HepG2 (cell line): Measurements from ENCODE around the gene ENTPD6. TPM values are rescaled to one million over a fixed set of nuclear protein-coding genes. Genes with fewer than 3 reads are reported as not detected.

Experiments used
- AGO1 ChIP-seq: fragments of 200-400 bp; formaldehyde crosslinking; IDR thresholded peaks from 2 replicates; pipeline ENCODE4 v1.6.1; 2017; ENCODE audit warnings: mild to moderate bottlenecking, low read depth, low read length, moderate library complexity; ENCODE audit not compliant: poor library complexity, severe bottlenecking
- BRD4 ChIP-seq: sonication (generic); formaldehyde crosslinking; IDR thresholded peaks from 2 replicates; pipeline ENCODE4 v1.4.0; 2020; ENCODE audit warnings: missing genetic modification reagents
- IRF2 ChIP-seq: IDR thresholded peaks from 2 replicates; pipeline ENCODE4 v1.6.1; 2018; ENCODE audit warnings: missing genetic modification reagents, missing compliant biosample characterization
- KLF13 ChIP-seq: sonication (generic); formaldehyde crosslinking; IDR thresholded peaks from 2 replicates; pipeline ENCODE4 v1.4.0; 2020; ENCODE audit warnings: mild to moderate bottlenecking, missing genetic modification reagents
- MXD4 ChIP-seq: IDR thresholded peaks from 2 replicates; pipeline ENCODE4 v1.6.1; 2016; ENCODE audit warnings: mild to moderate bottlenecking, missing biosample characterization, missing genetic modification reagents
- NR1H2 ChIP-seq: sonication (generic); formaldehyde crosslinking; IDR thresholded peaks from 2 replicates; pipeline ENCODE4 v1.8.1; 2022; ENCODE audit warnings: low read depth, missing genetic modification reagents, borderline replicate concordance
- RORA ChIP-seq: sonication (generic); formaldehyde crosslinking; IDR thresholded peaks from 2 replicates; pipeline ENCODE4 v1.5.0; 2020; ENCODE audit warnings: mild to moderate bottlenecking, missing genetic modification reagents, moderate library complexity
- SRSF4 ChIP-seq: fragments of 200-400 bp; formaldehyde crosslinking; IDR thresholded peaks from one replicate; pipeline ENCODE4 v1.6.1; 2018; ENCODE audit warnings: mild to moderate bottlenecking, low read depth, low read length, moderate library complexity; ENCODE audit not compliant: poor library complexity, severe bottlenecking
- ZFP90 ChIP-seq: sonication (generic); formaldehyde crosslinking; IDR thresholded peaks from 2 replicates; pipeline ENCODE4 v1.8.0; 2022; ENCODE audit warnings: missing genetic modification reagents, mild to moderate bottlenecking, inconsistent platforms, borderline replicate concordance
- ZFYVE20 ChIP-seq: sonication (generic); formaldehyde crosslinking; IDR thresholded peaks from 2 replicates; pipeline ENCODE4 v1.8.0; 2023; ENCODE audit warnings: low read depth, mild to moderate bottlenecking, moderate library complexity, missing genetic modification reagents, borderline replicate concordance
- ZNF253 ChIP-seq: sonication (generic); formaldehyde crosslinking; IDR thresholded peaks from 2 replicates; pipeline ENCODE4 v1.8.0; 2022; ENCODE audit warnings: mild to moderate bottlenecking, missing genetic modification reagents, borderline replicate concordance
- ZNF652 ChIP-seq: IDR thresholded peaks from 2 replicates; pipeline ENCODE4 v1.6.1; 2016; ENCODE audit warnings: low read depth, borderline replicate concordance
- polyA plus RNA-seq, 8 experiments: library from polyadenylated mRNA; depleted of rRNA in 3 of 8; stranded (reverse) in 7 of 8; unstranded in 1 of 8; fragments of >200 nt; fragmentation: Illumina TruSeq in 4 of 8; extraction: Trizol in 4 of 8; gene quantifications; 2 replicates each; pipeline versions ENCODE4 v1.2.1 to v1.2.3, GENCODE V29; 2011 to 2016; ENCODE audit warnings: low read depth in 4 of 8, missing spikeins in 1 of 8, mixed read lengths in 1 of 8; ENCODE audit not compliant: insufficient read depth in 1 of 8
- total RNA-seq, 5 experiments: library from RNA; depleted of rRNA; stranded (reverse); fragments of >200 nt; fragmentation: Illumina TruSeq; extraction: Trizol; gene quantifications; 2 replicates each; pipeline ENCODE4 v1.2.3, GENCODE V29; 2016; ENCODE audit warnings: low read depth in 1 of 5
- TF ChIP-seq, protein P1 (sequence below): sonication (generic); formaldehyde crosslinking; IDR thresholded peaks from 2 replicates; pipeline ENCODE4 v1.5.1; 2020; ENCODE audit warnings: missing genetic modification reagents, mild to moderate bottlenecking, borderline replicate concordance
- TF ChIP-seq, protein P2 (sequence below): IDR thresholded peaks from 2 replicates; pipeline ENCODE4 v1.6.1; 2012; ENCODE audit warnings: inconsistent platforms
- TF ChIP-seq, protein P3 (sequence below): sonication (generic); formaldehyde crosslinking; IDR thresholded peaks from 2 replicates; pipeline ENCODE4 v1.5.0; 2020; ENCODE audit warnings: mild to moderate bottlenecking, missing genetic modification reagents

Gene ENTPD6
- total and polyA plus RNA-seq, 2 of the 13 experiments (the other 11 are each of a cell fraction or from before 2014, with no cell fraction given): 164 to 172 TPM

DNA sequence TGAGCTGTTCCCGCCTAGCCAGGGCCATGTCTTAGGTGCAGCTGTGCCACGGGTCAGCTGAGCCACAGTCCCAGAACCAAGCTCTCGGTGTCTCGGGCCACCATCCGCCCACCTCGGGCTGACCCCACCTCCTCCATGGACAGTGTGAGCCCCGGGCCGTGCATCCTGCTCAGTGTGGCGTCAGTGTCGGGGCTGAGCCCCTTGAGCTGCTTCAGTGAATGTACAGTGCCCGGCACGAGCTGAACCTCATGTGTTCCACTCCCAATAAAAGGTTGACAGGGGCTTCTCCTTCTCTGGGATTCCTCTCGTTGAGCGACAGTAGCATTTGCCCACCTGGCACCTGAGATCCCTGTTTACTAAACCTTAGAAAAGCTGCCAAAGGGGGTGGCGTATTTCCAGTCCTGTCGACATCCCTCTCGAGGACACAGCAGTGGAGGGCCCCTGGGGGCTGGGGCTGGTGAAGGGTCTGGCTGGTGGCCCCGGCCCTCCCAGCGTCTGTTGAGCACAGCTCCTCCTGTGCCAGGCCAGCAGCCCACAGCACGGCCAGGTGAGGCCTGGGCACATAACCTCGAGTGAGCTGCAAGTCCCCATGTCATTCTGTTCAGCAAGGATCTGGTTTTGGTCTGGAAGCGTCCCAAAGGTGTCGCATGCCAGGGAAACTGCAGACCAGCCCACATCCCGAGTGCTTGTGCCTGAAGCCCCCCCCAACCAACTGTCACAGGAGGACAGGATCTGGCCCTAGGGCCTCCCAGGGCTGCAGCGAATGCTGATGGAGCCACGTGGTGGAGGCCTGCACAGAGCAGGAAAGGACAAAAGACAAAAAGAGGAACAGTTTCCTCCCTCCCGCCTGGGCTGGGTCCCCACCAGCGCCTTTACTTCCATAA, 31.2 kb downstream of the ENTPD6 start (continued):
- TF ChIP-seq, protein P1, sequence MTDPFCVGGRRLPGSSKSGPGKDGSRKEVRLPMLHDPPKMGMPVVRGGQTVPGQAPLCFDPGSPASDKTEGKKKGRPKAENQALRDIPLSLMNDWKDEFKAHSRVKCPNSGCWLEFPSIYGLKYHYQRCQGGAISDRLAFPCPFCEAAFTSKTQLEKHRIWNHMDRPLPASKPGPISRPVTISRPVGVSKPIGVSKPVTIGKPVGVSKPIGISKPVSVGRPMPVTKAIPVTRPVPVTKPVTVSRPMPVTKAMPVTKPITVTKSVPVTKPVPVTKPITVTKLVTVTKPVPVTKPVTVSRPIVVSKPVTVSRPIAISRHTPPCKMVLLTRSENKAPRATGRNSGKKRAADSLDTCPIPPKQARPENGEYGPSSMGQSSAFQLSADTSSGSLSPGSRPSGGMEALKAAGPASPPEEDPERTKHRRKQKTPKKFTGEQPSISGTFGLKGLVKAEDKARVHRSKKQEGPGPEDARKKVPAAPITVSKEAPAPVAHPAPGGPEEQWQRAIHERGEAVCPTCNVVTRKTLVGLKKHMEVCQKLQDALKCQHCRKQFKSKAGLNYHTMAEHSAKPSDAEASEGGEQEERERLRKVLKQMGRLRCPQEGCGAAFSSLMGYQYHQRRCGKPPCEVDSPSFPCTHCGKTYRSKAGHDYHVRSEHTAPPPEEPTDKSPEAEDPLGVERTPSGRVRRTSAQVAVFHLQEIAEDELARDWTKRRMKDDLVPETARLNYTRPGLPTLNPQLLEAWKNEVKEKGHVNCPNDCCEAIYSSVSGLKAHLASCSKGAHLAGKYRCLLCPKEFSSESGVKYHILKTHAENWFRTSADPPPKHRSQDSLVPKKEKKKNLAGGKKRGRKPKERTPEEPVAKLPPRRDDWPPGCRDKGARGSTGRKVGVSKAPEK (CRISPR knock-in tag): no peak
- TF ChIP-seq MXD4 (CRISPR knock-in tag) (peak; percentile 45; the same call in 1 of the 2 replicates), ZFYVE20 (CRISPR knock-in tag) (no peak), ZNF652 (CRISPR knock-in tag) (no peak), KLF13 (CRISPR knock-in tag) (no peak), ZFP90 (CRISPR knock-in tag) (no peak), SRSF4 (no peak), BRD4 (CRISPR knock-in tag) (peak; percentile 3; the same call in 1 of the 2 replicates), RORA (CRISPR knock-in tag) (0 out of 2 replicates have a peak, but pooled peaks have one; percentile 49), IRF2 (CRISPR knock-in tag) (no peak), AGO1 (peak; percentile 52), ZNF253 (CRISPR knock-in tag) (0 out of 2 replicates have a peak, but pooled peaks have one; percentile 15), NR1H2 (CRISPR knock-in tag) (0 out of 2 replicates have a peak, but pooled peaks have one; percentile 31)
- TF ChIP-seq, protein P2, sequence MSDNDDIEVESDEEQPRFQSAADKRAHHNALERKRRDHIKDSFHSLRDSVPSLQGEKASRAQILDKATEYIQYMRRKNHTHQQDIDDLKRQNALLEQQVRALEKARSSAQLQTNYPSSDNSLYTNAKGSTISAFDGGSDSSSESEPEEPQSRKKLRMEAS: peak; percentile 92
- TF ChIP-seq, protein P3, sequence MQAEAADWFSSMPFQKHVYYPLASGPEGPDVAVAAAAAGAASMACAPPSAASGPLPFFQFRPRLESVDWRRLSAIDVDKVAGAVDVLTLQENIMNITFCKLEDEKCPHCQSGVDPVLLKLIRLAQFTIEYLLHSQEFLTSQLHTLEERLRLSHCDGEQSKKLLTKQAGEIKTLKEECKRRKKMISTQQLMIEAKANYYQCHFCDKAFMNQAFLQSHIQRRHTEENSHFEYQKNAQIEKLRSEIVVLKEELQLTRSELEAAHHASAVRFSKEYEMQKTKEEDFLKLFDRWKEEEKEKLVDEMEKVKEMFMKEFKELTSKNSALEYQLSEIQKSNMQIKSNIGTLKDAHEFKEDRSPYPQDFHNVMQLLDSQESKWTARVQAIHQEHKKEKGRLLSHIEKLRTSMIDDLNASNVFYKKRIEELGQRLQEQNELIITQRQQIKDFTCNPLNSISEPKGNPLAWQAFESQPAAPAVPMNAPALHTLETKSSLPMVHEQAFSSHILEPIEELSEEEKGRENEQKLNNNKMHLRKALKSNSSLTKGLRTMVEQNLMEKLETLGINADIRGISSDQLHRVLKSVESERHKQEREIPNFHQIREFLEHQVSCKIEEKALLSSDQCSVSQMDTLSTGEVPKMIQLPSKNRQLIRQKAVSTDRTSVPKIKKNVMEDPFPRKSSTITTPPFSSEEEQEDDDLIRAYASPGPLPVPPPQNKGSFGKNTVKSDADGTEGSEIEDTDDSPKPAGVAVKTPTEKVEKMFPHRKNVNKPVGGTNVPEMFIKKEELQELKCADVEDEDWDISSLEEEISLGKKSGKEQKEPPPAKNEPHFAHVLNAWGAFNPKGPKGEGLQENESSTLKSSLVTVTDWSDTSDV: peak; percentile 70; the same call in 1 of the 2 replicates
